ENCODE results near the gene RSPH1. TPM values are rescaled to one million over a fixed set of nuclear protein-coding genes. Genes with fewer than 3 reads are reported as not detected.

The RSPH1 gene
- total RNA-seq: under 1 TPM in 1 of 2 experiments, not detected in 1; 0.14 TPM
- not detected for polyA plus RNA-seq
- 0 to 0.64 (median 0.23) reads per million in 6 experiments for total RNA-seq

- H3K4me3 Mint-ChIP-seq: peak within 1 kb of the TSS; percentile 81 to 94 (median 90)
- POLR2A ChIA-PET: interaction anchor here (0.7 to 2.6 kb wide), 6 partner anchors 16 to 396 kb away, joined by 3 to 7 read pairs (median 4); partner anchors contain the start of genes NDUFV3, SLC37A1 and UBASH3A
- H3K9me3 Mint-ChIP-seq: no peaks in the 10 kb centered on the region
- H3K4me1 Mint-ChIP-seq: peaks cover 9 to 18% (median 16%) of the 10 kb centered on the region in 4 donors
- DNase-seq (peak; percentile 95 to 100 (median 99)), ATAC-seq (peak; percentile 93 to 95)
- H3K27ac Mint-ChIP-seq: peak within 1 kb of the TSS; percentile 77 to 98 (median 92)
- no peaks in the 10 kb centered on the region for H3K27me3 Mint-ChIP-seq
- no peaks in the 10 kb centered on the region for H3K36me3 Mint-ChIP-seq
Measured at GRCh38 chr21:42496120-42496838, at the start of gene RSPH1. Gene RSPH1, minus strand, starts transcription at chr21:42496224. Its CDS starts 38 bp downstream, at chr21:42496186.

GRCh38 chr21:42545745-42546144, 49.7 kb upstream of the RSPH1 start:
- no peak overlapping the region for H3K27ac Mint-ChIP-seq
- H3K36me3 Mint-ChIP-seq: peaks cover 0 to 78% (median 45%) of the 10 kb centered on the region in 3 donors

GRCh38 chr21:42545317-42545716, 49.3 kb upstream of the RSPH1 start:
- peak overlapping the region in 2 of 10 donors; percentile 37 to 56 for H3K27ac Mint-ChIP-seq
- peak in 1 of 10 donors; percentile 14 for DNase-seq
- H3K9me3 Mint-ChIP-seq: no peaks in the 10 kb centered on the region
- no peak for ATAC-seq
- POLR2A ChIA-PET: no interaction called here
- no peak overlapping the region for H3K4me3 Mint-ChIP-seq
- no peaks in the 10 kb centered on the region for H3K27me3 Mint-ChIP-seq
- H3K36me3 Mint-ChIP-seq: peaks cover 0 to 80% (median 42%) of the 10 kb centered on the region in 3 donors
- peaks cover 5 to 7% (median 5%) of the 10 kb centered on the region in 4 donors for H3K4me1 Mint-ChIP-seq

More at GRCh38 chr21:42545745-42546144, 49.7 kb upstream of the RSPH1 start:
- Mint-ChIP-seq H3K4me3 (no peak overlapping the region), H3K27me3 (no peaks in the 10 kb centered on the region), H3K4me1 (peaks cover 5 to 7% (median 5%) of the 10 kb centered on the region in 4 donors), H3K9me3 (no peaks in the 10 kb centered on the region)
- POLR2A ChIA-PET: no interaction called here
- peak in 1 of 10 donors; percentile 44 for DNase-seq
- no peak for ATAC-seq

- ATAC-seq (no peak), DNase-seq (no peak)
- Mint-ChIP-seq H3K4me3 (no peak overlapping the region), H3K9me3 (no peaks in the 10 kb centered on the region), H3K36me3 (peaks cover 0 to 80% (median 41%) of the 10 kb centered on the region in 3 donors), H3K27ac (peak overlapping the region in 1 of 10 donors; percentile 37), H3K27me3 (no peaks in the 10 kb centered on the region), H3K4me1 (peaks cover 5 to 7% (median 6%) of the 10 kb centered on the region in 4 donors)
- POLR2A ChIA-PET: no interaction called here
Measured at GRCh38 chr21:42544544-42544943, 48.5 kb upstream of the RSPH1 start.

GRCh38 chr21:42543106-42543847, 47.3 kb upstream of the RSPH1 start:
- peaks cover 4 to 7% (median 6%) of the 10 kb centered on the region in 4 donors for H3K4me1 Mint-ChIP-seq
- no peaks in the 10 kb centered on the region for H3K9me3 Mint-ChIP-seq
- DNase-seq: peak in 1 of 10 donors; percentile 28
- no peak overlapping the region for H3K4me3 Mint-ChIP-seq
- H3K27me3 Mint-ChIP-seq: no peaks in the 10 kb centered on the region
- no peak for ATAC-seq
- POLR2A ChIA-PET: interaction anchor here (1.1 kb wide), 1 partner anchor 11 kb away, joined by 4 read pairs; no protein-coding TSS in a partner anchor
- no peak overlapping the region for H3K27ac Mint-ChIP-seq
- peaks cover 0 to 76% (median 35%) of the 10 kb centered on the region in 3 donors for H3K36me3 Mint-ChIP-seq

- POLR2A ChIA-PET: interaction anchor here (1.1 kb wide), 1 partner anchor 10 kb away, joined by 4 read pairs; no protein-coding TSS in a partner anchor
- Mint-ChIP-seq H3K27me3 (no peaks in the 10 kb centered on the region), H3K36me3 (peaks cover 0 to 73% (median 30%) of the 10 kb centered on the region in 3 donors), H3K4me3 (no peak overlapping the region), H3K4me1 (peaks cover 4 to 9% (median 7%) of the 10 kb centered on the region in 4 donors), H3K27ac (no peak overlapping the region), H3K9me3 (no peaks in the 10 kb centered on the region)
- ATAC-seq: no peak
- peak in 1 of 10 donors; percentile 11 for DNase-seq
Measured at GRCh38 chr21:42542596-42542995, 46.6 kb upstream of the RSPH1 start.

GRCh38 chr21:42542196-42542595, 46.2 kb upstream of the RSPH1 start:
- Mint-ChIP-seq H3K9me3 (no peaks in the 10 kb centered on the region), H3K27ac (no peak overlapping the region), H3K36me3 (peaks cover 0 to 69% (median 28%) of the 10 kb centered on the region in 3 donors), H3K27me3 (no peaks in the 10 kb centered on the region), H3K4me3 (no peak overlapping the region), H3K4me1 (peaks cover 4 to 12% (median 8%) of the 10 kb centered on the region in 4 donors)
- POLR2A ChIA-PET: interaction anchor here (1.1 kb wide), 1 partner anchor 10 kb away, joined by 4 read pairs; no protein-coding TSS in a partner anchor
- DNase-seq (peak in 1 of 10 donors; percentile 23), ATAC-seq (no peak)

- POLR2A ChIA-PET: no interaction called here
- Mint-ChIP-seq H3K4me3 (no peak overlapping the region), H3K9me3 (no peaks in the 10 kb centered on the region), H3K27ac (no peak overlapping the region), H3K4me1 (peaks cover 3 to 14% (median 8%) of the 10 kb centered on the region in 4 donors), H3K27me3 (no peaks in the 10 kb centered on the region), H3K36me3 (peaks cover 0 to 65% (median 28%) of the 10 kb centered on the region in 3 donors)
- no peak for ATAC-seq
- DNase-seq: no peak
Measured at GRCh38 chr21:42541618-42542017, 45.6 kb upstream of the RSPH1 start.

- Mint-ChIP-seq H3K27ac (no peak overlapping the region), H3K9me3 (no peaks in the 10 kb centered on the region), H3K4me3 (no peak overlapping the region), H3K27me3 (no peaks in the 10 kb centered on the region), H3K36me3 (peaks cover 0 to 62% (median 24%) of the 10 kb centered on the region in 3 donors), H3K4me1 (peaks cover 3 to 16% (median 8%) of the 10 kb centered on the region in 4 donors)
- POLR2A ChIA-PET: no interaction called here
- ATAC-seq: no peak
- no peak for DNase-seq
Measured at GRCh38 chr21:42541174-42541573, 45.1 kb upstream of the RSPH1 start.

GRCh38 chr21:42540396-42540795, 44.4 kb upstream of the RSPH1 start:
- peak overlapping the region in 1 of 10 donors; percentile 16 for H3K27ac Mint-ChIP-seq
- no peaks in the 10 kb centered on the region for H3K9me3 Mint-ChIP-seq
- H3K4me1 Mint-ChIP-seq: peaks cover 3 to 22% (median 8%) of the 10 kb centered on the region in 4 donors
- peaks cover 0 to 63% (median 23%) of the 10 kb centered on the region in 3 donors for H3K36me3 Mint-ChIP-seq
- POLR2A ChIA-PET: no interaction called here
- ATAC-seq (no peak), DNase-seq (no peak)
- H3K4me3 Mint-ChIP-seq: no peak overlapping the region
- no peaks in the 10 kb centered on the region for H3K27me3 Mint-ChIP-seq

GRCh38 chr21:42539931-42540343, 43.9 kb upstream of the RSPH1 start:
- Mint-ChIP-seq H3K27ac (peak overlapping the region in 1 of 10 donors; percentile 28), H3K9me3 (no peaks in the 10 kb centered on the region), H3K36me3 (peaks cover 0 to 59% (median 23%) of the 10 kb centered on the region in 3 donors), H3K27me3 (no peaks in the 10 kb centered on the region), H3K4me3 (no peak overlapping the region), H3K4me1 (peaks cover 3 to 24% (median 7%) of the 10 kb centered on the region in 4 donors)
- ATAC-seq: no peak
- DNase-seq: no peak
- POLR2A ChIA-PET: no interaction called here

GRCh38 chr21:42539342-42539741, 43.3 kb upstream of the RSPH1 start:
- POLR2A ChIA-PET: interaction anchor here (0.8 kb wide), 1 partner anchor 29 kb away, joined by 3 read pairs; no protein-coding TSS in a partner anchor
- no peak overlapping the region for H3K27ac Mint-ChIP-seq

More at GRCh38 chr21:42539342-42539741, 43.3 kb upstream of the RSPH1 start:
- Mint-ChIP-seq H3K4me1 (peaks cover 6 to 29% (median 11%) of the 10 kb centered on the region in 4 donors), H3K27me3 (no peaks in the 10 kb centered on the region), H3K4me3 (no peak overlapping the region), H3K36me3 (peaks cover 0 to 56% (median 18%) of the 10 kb centered on the region in 3 donors), H3K9me3 (no peaks in the 10 kb centered on the region)
- DNase-seq: no peak
- no peak for ATAC-seq
